Parathyroid adenoma (tissue), 2 donors: ENCODE measurements around the gene FAM186B.

Source experiments
- H2AFZ ChIP-seq: fragments of 300-600 bp; sonication (generic); one replicate; pipeline ENCODE4 v1.7.0; 2017; ENCODE audit warnings: antibody characterized with exemption, mild to moderate bottlenecking
- H3K27ac ChIP-seq: fragments of 300-600 bp; sonication (generic); one replicate; pipeline ENCODE4 v1.7.0; 2017
- H3K27me3 ChIP-seq: fragments of 300-600 bp; sonication (generic); one replicate; pipeline ENCODE4 v1.7.0; 2017; ENCODE audit warnings: low read length; ENCODE audit not compliant: control insufficient read depth, insufficient read depth
- H3K36me3 ChIP-seq: fragments of 300-600 bp; sonication (generic); one replicate; pipeline ENCODE4 v1.7.0; 2017; ENCODE audit warnings: low read length; ENCODE audit not compliant: control insufficient read depth, insufficient read depth
- H3K4me1 ChIP-seq: fragments of 300-600 bp; sonication (generic); one replicate; pipeline ENCODE4 v1.7.0; 2017; ENCODE audit warnings: control low read depth
- H3K4me2 ChIP-seq: fragments of 300-600 bp; sonication (generic); one replicate; pipeline ENCODE4 v1.7.0; 2017; ENCODE audit warnings: low read length
- H3K4me3 ChIP-seq: fragments of 300-600 bp; sonication (generic); one replicate; pipeline ENCODE4 v1.7.0; 2017; ENCODE audit warnings: low read depth, low read length
- H3K79me2 ChIP-seq: fragments of 300-600 bp; sonication (generic); one replicate; pipeline ENCODE4 v1.7.0; 2017; ENCODE audit warnings: control low read depth
- H3K9ac ChIP-seq: fragments of 300-600 bp; sonication (generic); one replicate; pipeline ENCODE4 v1.7.0; 2017; ENCODE audit warnings: mild to moderate bottlenecking
- H3K9me3 ChIP-seq: fragments of 300-600 bp; sonication (generic); one replicate; pipeline ENCODE4 v1.7.0; 2017; ENCODE audit warnings: low read length; ENCODE audit not compliant: control insufficient read depth
- TF ChIP-seq, protein P1 (sequence below): fragments of 300-600 bp; sonication (generic); IDR thresholded peaks from one replicate; pipeline ENCODE4 v1.7.0; 2017; ENCODE audit warnings: antibody characterized with exemption, mild to moderate bottlenecking
- donor health status: primary hyperparathyroidism.

FAM186B gene

DNA sequence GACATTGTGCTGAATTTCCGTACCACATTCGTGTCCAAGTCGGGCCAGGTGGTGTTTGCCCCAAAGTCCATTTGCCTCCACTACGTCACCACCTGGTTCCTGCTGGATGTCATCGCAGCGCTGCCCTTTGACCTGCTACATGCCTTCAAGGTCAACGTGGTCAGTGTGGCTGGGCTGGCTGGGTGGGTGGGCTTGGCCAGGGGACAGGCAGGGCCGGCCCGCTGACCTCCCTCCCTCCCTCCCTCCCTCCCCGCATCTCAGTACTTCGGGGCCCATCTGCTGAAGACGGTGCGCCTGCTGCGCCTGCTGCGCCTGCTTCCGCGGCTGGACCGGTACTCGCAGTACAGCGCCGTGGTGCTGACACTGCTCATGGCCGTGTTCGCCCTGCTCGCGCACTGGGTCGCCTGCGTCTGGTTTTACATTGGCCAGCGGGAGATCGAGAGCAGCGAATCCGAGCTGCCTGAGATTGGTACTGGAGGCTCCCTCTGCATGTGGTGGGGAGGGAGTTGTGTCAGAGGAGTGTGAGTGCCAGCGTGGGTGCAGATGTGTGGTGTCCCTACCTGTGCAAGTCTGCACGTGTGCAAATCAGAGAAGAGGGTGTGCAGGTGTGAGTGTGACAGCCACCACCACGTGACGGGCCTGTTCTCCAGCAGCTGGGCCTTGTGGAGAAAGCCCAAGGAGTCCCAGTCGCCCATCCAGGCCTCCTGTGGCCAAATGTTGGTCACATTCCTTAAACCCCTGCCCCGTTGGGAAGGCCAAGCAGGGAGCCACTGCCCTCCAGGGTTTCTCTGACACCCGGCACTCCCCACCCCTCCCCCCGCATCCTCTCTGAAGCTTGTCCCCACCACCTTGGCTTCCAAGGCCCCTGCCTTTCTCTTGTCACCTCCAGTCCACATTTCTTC, 61.3 kb downstream of the FAM186B start:
- H3K4me3 ChIP-seq = no peak overlapping the region
- peaks cover 10% of the 10 kb centered on the region for H3K4me1 ChIP-seq
- no peak overlapping the region for H3K4me2 ChIP-seq
- H3K9me3 ChIP-seq = no peaks in the 10 kb centered on the region
- H3K27me3 ChIP-seq = no peaks in the 10 kb centered on the region
- TF ChIP-seq, protein P1, sequence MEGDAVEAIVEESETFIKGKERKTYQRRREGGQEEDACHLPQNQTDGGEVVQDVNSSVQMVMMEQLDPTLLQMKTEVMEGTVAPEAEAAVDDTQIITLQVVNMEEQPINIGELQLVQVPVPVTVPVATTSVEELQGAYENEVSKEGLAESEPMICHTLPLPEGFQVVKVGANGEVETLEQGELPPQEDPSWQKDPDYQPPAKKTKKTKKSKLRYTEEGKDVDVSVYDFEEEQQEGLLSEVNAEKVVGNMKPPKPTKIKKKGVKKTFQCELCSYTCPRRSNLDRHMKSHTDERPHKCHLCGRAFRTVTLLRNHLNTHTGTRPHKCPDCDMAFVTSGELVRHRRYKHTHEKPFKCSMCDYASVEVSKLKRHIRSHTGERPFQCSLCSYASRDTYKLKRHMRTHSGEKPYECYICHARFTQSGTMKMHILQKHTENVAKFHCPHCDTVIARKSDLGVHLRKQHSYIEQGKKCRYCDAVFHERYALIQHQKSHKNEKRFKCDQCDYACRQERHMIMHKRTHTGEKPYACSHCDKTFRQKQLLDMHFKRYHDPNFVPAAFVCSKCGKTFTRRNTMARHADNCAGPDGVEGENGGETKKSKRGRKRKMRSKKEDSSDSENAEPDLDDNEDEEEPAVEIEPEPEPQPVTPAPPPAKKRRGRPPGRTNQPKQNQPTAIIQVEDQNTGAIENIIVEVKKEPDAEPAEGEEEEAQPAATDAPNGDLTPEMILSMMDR = no peak
- H3K79me2 ChIP-seq = no peaks in the 10 kb centered on the region
- no peak overlapping the region for H3K9ac ChIP-seq
- H3K27ac ChIP-seq = no peak overlapping the region
- H3K36me3 ChIP-seq = no peaks in the 10 kb centered on the region
- no peak overlapping the region for H2AFZ ChIP-seq

DNA sequence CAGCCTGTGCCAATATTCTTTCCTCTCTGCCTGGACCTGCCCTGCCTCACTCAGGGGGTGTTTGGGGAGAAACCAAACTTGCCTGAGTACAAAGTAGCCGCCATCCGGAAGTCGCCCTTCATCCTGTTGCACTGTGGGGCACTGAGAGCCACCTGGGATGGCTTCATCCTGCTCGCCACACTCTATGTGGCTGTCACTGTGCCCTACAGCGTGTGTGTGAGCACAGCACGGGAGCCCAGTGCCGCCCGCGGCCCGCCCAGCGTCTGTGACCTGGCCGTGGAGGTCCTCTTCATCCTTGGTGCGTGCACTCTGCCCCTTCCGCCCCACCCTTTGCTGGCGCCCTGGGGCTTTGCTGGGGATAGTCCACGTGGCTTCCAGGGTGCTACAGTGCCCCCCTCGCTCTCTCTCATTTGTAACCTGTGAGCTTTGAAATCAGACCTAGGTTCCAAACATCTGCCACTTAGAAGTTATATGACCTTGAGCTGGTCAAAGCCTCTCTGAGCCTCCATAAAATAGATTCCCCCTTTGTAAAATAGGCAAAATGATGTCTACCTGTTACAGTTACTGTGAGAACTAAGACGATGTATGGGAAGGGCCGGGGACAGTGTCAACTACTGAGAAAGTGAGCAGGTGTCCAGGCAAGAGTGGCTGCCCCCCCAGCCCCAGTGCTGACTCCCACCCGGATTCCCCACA, 62.1 kb downstream of the FAM186B start:
- no peak overlapping the region for H3K4me3 ChIP-seq
- H3K36me3 ChIP-seq = no peaks in the 10 kb centered on the region
- H3K27ac ChIP-seq = no peak overlapping the region
- no peaks in the 10 kb centered on the region for H3K27me3 ChIP-seq
- H3K9me3 ChIP-seq = no peaks in the 10 kb centered on the region
- H3K79me2 ChIP-seq = no peaks in the 10 kb centered on the region
- H3K4me1 ChIP-seq = peaks cover 3% of the 10 kb centered on the region
- no peak overlapping the region for H3K4me2 ChIP-seq
- no peak overlapping the region for H3K9ac ChIP-seq
- TF ChIP-seq, protein P1 = no peak
- H2AFZ ChIP-seq = no peak overlapping the region

DNA sequence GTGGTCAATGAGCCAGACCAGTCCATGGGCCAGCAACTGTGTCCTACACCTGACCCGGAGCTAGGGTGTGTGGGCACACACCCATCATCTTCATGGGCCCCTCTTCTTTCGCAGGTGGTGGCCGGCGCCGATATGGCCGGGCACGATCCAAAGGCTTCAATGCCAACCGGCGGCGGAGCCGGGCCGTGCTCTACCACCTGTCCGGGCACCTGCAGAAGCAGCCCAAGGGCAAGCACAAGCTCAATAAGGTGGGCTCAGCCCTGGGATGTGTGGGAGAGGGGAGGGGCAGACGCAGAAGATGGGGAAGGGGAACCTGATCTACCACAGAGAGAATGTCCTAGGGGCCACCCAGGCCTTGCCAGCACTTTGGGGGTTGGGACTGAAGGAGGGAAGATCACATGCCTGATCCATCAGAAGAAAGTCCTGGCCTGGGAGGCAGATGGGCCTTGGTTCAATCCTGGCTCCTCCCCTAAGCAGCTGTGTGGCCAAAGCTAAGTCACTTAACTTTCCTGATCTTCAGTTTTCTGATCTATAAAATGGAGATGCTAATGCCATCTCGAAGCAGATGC, 62.8 kb downstream of the FAM186B start:
- Histone ChIP-seq H3K4me2 (no peak overlapping the region), H3K9ac (no peak overlapping the region), H3K27me3 (no peaks in the 10 kb centered on the region), H3K36me3 (no peaks in the 10 kb centered on the region), H3K79me2 (no peaks in the 10 kb centered on the region), H3K4me3 (no peak overlapping the region), H2AFZ (no peak overlapping the region), H3K4me1 (peaks cover 3% of the 10 kb centered on the region), H3K9me3 (no peaks in the 10 kb centered on the region), H3K27ac (no peak overlapping the region)
- TF ChIP-seq, protein P1 = no peak

DNA sequence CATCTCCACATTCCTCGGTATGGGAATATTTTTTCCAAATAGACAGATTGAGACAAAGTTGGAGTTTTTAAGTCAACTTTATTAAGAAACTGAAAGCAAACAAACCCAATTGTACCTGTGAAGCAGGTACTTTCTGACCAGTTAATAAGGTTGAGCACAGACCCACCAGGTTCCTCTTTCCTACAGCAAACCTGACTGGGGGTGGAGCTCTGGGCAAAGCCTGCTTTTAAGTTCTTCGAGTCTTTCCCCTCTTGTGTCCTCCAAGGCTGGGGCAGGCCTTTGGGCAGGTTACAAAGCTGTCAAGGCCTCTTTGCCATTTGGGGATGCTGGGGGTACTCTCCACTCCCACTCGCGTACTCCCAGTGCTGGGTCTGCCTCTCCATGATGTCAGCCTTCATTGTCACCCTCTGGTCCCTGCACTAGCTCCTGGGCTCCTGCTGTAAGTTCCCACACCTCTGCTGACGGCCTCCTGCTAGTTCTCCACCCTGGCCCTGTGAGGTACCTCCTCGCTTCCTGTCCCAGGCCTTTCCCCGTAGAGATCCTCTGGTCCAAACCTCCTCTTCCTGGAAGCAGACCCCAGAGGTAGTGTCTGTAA, 63.4 kb downstream of the FAM186B start:
- Histone ChIP-seq H3K4me2 (no peak overlapping the region), H3K36me3 (no peaks in the 10 kb centered on the region), H3K4me1 (peaks cover 3% of the 10 kb centered on the region), H3K9me3 (no peaks in the 10 kb centered on the region), H3K27me3 (no peaks in the 10 kb centered on the region), H3K9ac (no peak overlapping the region), H3K79me2 (no peaks in the 10 kb centered on the region), H3K4me3 (no peak overlapping the region), H3K27ac (no peak overlapping the region), H2AFZ (no peak overlapping the region)
- TF ChIP-seq, protein P1 = no peak
